Activated CD8-positive, alpha-beta memory T cell treated with anti-CD3 and anti-CD28 coated beads for 1 hour (primary cell): ENCODE measurements around the gene FOXC1.

Experiments
- DNase-seq, 2 donors: peaks; one replicate each; pipeline ENCODE4 v3.0.0-alpha.2; 2020; ENCODE audit warnings: low read depth in 1 of 2; ENCODE audit errors: extremely low read depth in 1 of 2

The FOXC1 gene

DNA sequence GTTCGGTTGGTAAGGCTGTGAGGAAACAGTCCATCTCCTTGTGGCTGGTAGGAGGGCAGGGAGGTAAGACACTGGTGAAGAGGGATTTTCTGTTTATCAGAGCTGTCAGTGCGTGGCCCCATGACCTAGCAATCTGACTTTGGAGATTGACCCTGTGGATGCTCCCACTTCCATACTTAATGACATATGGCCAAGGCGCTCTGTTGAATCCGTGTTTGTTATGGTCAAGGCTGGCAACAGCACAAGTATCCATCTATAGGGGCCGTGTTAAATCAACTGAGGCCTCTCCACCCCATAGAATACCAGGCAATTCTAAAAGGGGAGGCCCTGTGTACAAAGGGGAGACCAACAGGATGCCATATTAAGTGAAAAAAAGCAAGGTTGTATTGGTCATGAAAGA, 25.6 kb upstream of the FOXC1 start:
- DNase-seq, result no peak

DNA sequence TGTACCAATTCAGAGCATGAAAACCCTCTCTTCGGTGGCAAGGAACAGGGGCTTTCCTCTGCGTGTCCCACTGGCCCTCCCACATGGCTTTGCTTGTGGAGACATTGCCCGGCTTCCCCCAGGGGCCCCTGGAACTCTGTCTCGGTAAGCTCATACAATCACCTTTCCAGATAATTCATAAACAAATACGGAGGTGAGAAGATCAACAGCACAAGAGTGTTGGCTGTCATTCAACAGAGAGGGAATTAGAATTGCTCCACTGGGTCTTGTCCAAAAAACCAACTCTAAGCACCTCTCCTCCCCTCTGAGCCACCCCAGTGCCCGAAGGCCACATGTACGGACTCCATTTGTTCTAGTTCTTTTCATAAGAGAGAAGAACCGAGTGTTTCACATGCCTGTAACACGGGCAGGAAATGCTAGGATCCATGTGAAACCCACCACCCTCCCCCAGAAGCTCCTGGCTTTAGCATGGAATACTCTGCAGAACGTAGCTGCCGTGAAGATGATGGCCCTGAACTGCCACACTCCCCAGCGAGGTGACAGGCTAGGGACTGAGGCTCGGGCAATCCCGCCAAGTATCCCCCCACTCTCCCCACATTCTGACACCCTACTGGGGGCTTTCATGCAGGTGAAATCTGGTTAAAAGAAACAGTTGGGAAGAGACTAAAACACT, 24.6 kb upstream of the FOXC1 start:
- DNase-seq, result no peak

DNA sequence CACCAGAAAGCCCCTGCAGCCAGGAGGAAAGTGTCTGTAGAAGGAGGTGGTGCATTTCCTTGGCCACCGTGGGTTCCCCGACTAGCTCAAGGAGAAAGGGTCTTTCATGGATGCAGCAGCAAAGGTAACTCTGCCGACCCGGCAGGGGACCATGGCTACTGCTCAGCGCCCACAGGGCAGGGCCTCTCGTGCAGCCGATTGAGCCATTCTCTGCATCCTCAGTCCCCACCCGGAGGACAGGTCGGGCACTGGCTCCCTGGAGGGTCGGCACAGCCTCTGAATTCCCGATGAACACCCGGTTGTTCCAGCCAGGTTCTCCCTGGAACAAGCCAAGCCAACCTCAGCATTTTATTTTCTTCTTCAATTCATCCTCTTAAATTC, 24.1 kb upstream of the FOXC1 start:
- no peak for DNase-seq

DNA sequence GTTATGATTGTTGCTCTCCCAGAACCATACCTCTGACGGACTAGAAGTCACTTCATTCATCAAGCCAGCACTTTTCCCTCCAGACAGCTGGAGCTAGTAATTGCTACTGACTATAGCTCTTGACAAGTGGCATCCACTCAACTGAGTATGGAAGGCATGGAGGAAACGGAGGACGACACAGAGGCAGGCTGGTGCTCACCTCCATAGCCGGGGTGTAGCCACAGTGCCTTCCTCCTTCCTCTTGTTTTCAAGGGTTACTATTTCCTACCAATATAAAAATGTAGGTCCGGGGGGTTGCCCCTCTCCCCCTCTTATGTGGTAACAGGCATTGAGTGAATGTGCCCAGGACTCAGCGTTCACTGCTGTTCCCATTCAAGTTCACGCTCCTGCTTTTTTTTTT, 23.5 kb upstream of the FOXC1 start:
- DNase-seq, result no peak

DNA sequence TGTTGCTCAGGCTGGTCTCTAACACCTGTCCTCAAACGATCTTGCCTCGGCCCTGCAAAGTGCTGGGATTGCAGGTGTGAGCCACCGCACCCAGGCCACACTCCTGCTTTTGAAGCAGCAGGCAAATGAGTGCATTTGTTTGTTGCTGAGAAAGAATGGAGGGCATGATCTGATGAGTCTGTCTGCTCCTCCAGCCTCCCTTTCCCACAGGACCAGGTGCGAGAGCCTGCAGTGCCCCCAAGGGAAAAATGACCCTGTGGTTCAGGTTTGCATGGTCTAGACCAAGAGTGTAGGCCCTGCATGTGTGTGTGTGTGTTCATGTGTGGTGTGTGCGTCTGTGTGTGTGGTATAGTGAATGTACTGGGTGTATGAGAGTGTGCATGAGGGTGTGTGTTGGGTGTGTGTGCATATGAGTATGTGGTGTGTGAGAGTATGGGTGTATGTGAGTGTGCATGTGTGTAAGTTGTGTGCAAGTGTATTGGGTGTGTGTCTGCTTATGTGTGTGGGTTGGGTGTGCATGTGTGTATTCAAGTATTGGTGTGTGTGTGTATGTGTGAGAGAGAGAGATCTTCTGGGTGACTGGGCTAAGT, 22.8 kb upstream of the FOXC1 start:
- DNase-seq, result no peak

DNA sequence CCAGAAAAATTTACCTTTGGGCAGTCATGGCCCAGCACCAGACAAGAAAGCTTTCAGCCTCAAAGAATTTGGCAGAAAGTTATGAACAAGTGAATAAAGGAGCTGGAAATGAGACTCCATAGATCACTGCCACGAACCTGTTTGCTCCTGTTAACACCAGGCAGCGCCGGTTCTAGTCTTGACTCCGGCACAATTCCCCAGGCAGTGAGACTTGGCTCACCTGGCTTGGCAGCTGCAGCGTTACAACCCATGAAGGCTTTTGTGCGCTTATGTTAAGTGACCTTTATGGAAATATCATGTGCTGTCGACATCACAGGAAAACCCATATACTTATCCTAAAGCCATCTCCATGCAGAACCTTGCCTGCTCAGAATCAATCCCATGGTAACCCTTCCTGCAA, 22.2 kb upstream of the FOXC1 start:
- DNase-seq, result no peak

DNA sequence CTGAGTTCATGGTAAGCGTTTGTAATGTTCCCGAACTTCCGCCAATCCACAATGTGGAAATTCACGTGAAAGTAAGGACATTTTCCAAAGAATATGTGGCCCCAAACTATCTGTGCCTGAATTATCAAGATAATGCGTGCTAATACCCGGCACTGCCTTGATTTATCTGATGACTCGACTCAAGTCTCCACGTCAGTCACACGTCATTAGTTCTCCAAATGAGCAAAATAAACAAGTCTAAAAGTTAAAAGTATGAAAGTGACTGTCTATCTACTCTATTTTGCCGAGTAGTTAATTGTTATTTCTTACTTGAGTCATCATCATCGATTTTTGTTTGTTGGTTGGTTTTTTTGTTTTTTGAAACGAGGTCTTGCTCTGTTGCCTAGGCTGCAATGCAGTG, 21.7 kb upstream of the FOXC1 start:
- DNase-seq, result no peak

DNA sequence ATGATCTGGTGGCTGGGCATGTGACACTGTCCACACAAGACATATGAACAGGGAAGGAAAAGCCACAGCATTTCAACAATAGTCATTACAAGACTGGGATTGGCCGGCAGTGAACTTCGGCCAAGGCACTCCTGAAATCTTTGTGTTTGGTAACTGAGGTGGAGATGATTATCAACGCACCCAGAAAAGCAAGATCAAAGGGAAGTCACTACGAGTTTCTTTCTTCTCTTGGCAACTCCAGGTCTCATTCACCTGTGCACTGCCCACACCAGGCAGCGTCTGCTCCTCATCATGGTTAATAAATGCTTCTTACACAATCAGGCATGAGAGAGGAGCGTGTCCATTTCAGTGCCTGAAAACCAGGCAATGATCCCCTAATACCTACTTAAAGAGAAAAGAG, 20.5 kb upstream of the FOXC1 start:
- DNase-seq, result no peak

DNA sequence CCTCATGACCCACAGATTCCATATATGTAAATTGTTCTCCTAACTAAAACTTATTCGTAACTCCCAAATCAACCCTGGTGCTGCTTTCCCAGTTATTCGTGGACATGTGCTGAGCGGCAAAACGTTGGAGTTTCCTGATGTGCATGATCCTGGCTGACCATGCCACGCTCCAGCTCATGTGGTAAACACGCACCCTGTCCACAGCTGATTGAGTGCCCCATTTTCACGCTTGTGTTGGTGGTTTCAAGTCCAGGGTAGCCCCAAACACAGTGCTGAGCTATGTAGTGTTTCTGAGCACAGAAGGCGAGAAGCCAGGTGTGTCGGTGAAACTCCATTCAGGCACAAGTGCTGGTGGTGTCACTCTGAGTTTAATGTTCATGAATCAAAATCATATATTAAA, 19.1 kb upstream of the FOXC1 start:
- DNase-seq, result no peak

DNA sequence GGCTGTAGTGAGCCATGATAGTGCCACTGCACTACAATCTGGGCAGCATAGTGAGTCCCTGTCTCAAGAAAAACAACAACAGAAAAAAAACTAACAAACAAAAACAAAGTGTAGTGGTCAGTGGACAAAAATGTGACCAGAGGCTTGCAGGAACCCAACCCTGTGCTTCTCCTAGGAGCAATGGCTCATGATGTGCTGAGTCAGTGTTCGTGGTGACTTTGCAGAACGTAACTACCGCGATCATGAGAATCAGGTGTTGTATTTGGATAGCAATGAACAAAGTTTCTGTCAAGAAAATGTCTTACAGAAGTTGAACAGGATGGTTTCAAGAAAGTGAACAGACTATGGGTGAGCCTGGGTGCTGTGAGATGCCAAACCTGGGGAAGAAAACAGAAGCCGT, 18.5 kb upstream of the FOXC1 start:
- no peak for DNase-seq

DNA sequence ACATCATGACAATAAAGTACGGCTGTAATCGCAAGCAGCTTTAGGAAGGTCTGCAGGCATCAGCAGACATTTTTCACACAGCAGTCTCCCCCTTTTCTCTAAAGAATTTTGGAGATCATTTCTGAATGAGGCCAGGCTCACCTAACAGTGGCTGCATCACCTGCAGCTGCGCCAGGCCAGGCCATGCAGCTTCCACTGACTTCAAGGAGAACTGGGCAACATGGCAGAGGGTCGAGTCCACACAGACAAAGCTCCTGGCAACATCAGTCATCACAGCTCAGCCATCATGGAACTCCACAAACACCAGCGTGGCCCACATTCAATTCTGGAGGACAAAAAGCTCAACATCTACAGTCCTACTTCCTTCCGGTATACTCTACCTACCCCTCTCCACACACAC, 17.8 kb upstream of the FOXC1 start:
- no peak for DNase-seq

DNA sequence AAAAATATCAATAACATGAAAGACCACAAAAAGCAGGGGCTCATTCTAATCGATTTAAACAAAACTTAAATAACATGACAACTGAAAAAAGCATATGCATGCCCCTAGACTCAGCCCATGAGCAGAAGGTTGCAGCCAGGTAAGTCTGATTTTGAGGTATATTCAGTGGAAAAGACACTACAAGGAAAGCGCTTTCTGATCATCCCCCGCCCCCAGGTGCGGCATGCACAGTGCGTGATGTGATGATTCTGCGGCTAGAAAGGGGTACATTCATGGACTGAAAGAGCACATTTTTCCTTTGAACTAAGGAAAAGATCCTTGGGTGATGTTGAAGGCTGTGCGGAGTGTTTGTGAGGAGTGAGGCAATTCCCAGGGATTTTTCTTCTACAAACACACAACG, 16.9 kb upstream of the FOXC1 start:
- DNase-seq, result no peak

DNA sequence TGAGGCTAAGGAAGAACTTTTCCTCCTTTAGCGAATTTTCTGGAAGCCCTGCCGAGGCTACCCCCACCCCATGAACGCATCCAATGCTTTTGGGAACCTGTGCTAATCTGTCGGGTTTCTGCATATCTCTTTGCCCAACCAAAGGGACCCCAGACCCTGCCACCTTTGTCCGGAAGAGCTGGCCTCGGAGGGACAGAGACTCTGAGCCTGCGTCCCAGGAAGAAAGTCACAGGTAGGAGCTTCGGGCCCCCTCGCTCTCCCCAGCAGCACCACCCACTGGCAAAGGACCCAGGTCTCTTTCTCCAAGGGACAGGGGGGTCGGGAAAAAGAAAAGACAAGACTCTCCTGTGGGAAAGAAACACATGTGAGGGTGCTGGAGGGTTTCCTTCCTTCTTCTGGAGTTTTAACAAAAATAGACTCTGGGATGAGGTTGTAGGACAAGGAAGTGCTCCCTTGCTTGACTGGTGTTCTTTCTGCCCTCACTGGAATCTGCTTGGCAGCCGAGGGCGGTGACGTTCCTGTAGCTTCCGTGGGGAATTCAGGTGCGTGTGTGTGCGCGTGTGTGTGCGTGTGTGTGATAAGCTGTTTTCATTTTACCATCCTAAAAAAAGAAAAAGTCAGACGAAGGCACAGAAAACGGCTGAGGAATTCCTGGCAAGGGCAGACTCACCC, 16.3 kb upstream of the FOXC1 start:
- DNase-seq, result no peak

DNA sequence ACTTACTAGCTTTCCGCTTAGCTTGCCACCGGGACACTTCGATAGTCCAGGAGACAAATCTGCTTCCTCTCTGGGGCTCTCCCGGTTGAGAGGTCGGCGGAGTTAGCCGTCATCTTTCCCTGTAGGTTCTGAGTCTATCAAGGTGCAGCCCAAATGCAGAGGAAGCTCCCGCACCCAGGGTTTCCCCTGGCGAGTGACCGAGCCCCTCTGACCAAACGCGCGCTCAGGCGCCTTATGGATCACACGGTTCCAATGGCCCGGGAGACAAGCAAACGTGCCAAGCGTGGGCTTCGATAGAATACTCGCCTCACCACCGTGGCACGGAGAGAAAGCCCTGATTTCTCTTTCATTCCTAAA, 15.8 kb upstream of the FOXC1 start:
- DNase-seq, result no peak

DNA sequence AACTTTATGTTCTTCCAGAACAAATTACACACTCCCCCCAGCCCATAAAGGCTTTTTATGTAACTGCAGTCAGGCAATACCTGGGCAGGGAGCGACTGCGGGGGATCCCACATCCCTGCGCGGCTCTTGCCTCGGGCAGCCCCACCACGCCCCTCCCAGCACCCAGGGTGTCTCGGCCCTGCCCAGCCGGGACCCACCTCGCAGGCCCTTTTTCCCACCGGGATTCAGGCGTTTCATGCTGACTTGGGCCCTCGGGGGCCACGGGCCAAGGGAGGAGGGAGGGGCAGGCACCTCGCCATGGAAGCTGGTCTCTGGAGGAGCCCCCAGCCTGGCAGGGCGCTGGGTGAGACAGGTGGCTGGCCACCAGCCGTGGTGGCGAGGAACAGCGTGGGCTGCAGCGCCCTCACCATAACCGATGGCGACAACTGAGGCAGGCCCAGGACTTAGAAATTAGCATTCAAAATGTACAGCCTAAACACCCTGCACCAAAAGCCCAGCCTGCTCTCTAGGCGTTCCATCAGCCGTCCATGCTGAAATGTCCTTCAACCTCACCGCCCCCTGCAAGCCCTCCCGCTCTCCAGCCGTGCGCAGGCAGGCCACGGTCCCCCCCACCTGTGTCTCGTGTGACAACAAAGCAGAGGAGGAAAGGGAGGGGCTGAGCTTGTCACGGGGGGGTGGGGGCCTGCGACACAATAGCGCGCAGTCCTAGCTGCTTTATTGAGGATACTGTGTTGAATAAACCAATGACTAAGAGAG, 15.1 kb upstream of the FOXC1 start:
- DNase-seq, result no peak

DNA sequence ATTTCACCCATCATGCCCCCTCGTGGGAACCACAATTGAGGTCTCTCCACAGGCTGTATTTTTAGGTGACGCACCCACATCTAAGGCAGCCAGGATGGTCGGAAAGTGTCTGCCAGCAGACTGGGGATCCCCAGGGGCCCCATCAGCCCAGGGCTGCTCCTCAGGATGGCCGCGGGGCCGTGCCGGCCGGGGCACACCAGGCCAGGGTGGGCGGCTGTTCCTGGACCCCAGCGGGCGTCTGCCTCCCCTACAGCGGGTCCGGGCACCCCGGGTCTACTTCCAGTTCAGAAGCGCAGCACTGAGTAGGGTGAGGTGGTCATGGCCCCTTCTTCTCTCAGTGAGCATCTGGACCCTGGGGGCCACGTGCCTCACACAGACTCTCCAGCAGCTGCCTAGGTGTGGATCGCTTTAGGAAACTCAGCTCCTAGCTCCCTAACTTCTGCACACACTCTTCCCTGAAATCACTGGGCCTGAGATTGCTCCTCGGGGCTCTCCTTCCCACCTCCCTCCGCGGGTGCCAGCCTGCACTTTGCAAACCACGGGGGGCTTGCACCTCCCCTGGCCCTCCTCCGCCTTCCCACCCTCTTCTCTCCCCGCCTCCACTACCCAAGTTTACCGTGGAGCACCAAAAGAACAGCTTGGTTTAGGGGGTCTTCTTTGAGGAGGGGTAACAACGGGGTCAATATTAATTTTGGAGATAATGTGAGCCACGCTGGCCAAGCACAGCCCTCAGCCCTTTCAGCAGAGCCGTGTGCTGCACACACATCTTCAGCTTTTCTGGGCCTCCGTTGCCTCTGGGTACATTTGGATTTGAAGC, 14.2 kb upstream of the FOXC1 start:
- DNase-seq, result no peak

DNA sequence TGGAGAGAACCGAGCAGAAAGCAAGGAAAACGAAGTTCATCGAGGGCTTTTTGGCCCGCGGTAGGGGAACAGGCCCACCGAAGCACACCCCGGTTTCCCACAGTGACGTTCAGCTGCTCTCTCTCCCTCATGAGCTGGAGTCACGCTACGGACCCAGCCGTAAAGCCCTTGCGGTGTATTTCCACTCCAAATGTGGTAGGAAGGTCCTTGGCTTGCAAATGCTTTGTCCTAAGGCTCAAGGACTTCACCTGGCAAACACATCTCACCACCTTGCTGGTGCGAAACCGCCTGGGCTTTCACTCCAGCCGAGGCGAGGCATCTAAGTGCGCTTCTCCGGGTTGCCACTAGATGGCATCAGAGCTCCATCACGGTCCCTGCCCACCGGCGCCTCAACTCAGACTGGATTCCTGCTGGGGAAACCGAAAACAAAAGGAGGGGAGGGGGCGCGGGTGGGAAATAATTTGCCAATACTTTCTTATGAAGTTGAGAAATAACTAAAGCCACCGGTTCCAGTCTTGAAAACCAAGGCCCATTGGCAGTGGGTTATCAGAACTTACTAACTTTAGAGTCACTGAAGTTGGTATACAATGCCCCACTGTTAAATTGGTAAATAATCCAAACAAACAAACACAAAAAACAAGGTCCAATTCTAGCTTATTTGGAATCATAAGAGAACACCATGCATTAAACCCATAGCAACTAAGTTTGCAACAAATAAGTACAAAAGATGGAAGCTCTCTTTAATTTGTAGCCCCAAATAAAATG, 13.4 kb upstream of the FOXC1 start:
- DNase-seq, result peak in 1 of 2 donors; percentile 46

DNA sequence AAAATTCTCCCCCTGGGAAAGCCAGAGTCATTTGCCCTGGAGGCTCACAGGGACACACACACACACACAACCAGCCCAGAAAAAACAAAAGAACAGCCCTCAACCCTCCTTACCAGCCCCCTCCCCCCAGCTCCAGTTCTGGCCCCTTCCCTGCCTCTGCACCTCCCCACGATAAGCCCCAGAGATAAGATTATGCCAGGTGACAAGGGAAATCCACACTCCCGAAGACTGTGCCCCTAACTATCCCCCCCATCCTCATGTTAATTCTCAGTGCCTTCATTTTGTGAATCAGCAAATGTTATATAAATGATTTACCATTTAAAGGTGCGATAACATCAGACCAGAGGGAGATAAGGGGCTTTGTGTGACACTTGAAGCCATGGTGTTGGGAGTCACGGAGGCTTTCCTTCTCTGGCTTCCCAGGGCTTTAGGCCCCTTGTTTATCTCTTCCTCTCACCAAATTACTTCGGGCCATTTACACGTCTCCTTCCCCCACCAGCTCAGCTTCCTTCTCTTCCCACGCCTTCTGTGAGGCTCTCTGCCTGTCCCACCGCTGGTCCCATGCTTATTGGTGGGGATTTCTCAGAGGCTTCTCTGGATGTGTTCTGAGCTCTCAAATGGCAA, 12.5 kb upstream of the FOXC1 start:
- DNase-seq, result no peak

DNA sequence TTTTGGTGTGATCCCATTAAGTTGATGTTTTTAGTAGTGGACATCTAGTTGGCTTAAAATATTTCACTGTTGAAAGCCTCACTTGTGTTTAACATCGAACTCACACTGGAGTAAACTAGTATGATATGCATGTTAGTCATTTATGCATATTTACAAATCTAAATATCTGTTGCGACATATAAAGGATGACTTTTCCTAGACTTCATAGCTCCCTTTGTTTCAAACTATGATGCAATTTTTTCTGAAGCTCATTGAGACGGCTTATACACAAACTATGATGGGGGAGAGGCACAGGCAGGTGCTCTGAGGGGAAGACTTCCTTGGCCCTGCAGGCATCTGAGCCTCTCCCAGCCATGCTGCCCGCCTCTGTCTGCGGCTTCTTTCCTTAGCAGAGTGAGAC, 11.8 kb upstream of the FOXC1 start:
- DNase-seq, result no peak

DNA sequence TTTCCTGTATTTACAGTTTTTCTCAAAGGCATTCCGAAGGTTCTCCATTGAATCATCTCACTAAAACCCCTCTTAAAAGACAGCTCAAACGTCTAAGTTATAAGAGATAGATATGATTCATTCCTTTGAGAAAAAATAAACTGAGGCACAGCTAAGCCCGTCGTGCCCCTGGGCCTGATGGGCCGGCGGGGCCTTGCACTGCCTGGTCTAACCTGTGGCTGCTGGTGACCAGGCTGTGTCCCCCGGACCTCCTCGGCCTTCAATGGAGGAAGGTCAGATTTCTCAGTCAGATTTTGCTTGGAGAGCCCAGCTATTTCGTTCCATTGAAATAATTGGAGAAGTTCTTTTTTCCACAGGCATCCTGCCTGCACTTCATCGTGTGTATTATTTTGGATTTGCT, 11.3 kb upstream of the FOXC1 start:
- DNase-seq, result no peak
